HL-60 (cell line): ENCODE results near the gene PHC1.
"Not testable (repeated sequence)": the region's sequence is repeated elsewhere in the genome, so short reads cannot be mapped to it uniquely, and the experiment has no call there.

Experiments
- DNase-seq, 2 experiments: peaks; one replicate each; pipeline ENCODE4 v3.0.0-alpha.2; 2010 to 2020; ENCODE audit warnings: low read depth in 1 of 2, low spot score in 1 of 2
- H3K27ac ChIP-seq: fragments of 250-450 bp; sonication (Bioruptor Pico); replicated peaks from 2 replicates; pipeline ENCODE4 v1.5.1; 2020; ENCODE audit warnings: mild to moderate bottlenecking, moderate library complexity
- H3K27me3 ChIP-seq: fragments of 250-450 bp; sonication (Bioruptor Pico); 2 replicates; pipeline ENCODE4 v1.5.1; 2021; ENCODE audit warnings: mild to moderate bottlenecking, moderate library complexity; ENCODE audit not compliant: insufficient read depth, poor library complexity, severe bottlenecking
- H3K4me3 ChIP-seq: replicated peaks from 2 replicates; pipeline ENCODE4 v1.5.1; 2011; ENCODE audit warnings: mild to moderate bottlenecking, control low read depth, low read length; ENCODE audit not compliant: insufficient read depth
- CTCF ChIP-seq: IDR thresholded peaks from one replicate; pipeline ENCODE4 v1.5.1; 2011; ENCODE audit warnings: low read length, control low read depth, inconsistent platforms; ENCODE audit not compliant: insufficient read depth
- GABPA ChIP-seq: IDR thresholded peaks from 2 replicates; pipeline ENCODE4 v1.6.1; 2012; ENCODE audit warnings: low read depth
- POLR2AphosphoS5 ChIP-seq: IDR thresholded peaks from 2 replicates; pipeline ENCODE4 v1.6.1; 2012; ENCODE audit warnings: low read depth
- SPI1 ChIP-seq: IDR thresholded peaks from 2 replicates; pipeline ENCODE4 v1.6.1; 2012; ENCODE audit warnings: low read depth, mild to moderate bottlenecking, borderline replicate concordance
- TF ChIP-seq, protein P1 (sequence below): IDR thresholded peaks from 2 replicates; pipeline ENCODE4 v1.6.1; 2012; ENCODE audit warnings: low read depth; ENCODE audit not compliant: insufficient replicate concordance

The PHC1 gene

DNA sequence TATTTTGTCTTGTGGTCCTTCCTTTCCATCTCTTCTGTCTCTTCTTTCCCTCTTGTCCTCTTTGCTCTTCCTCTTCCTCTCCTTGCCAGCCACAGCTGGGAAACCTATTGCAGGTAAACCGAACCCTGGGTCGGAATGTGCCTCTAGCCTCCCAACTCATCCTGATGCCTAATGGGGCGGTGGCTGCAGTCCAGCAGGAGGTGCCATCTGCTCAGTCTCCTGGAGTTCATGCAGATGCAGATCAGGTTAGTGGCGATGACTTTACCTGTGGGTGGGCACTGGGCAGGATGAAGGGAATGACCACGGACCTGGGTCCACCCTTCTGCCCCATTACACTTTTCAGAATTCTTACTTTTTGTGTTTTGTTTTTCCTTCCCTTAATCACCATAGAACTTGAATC lies 8.2 kb downstream of the PHC1 start:
- Histone ChIP-seq H3K27ac (no peak overlapping the region), H3K4me3 (no peak overlapping the region), H3K27me3 (peaks cover 4% of the 10 kb centered on the region)
- no peak for DNase-seq
- TF ChIP-seq, protein P1, sequence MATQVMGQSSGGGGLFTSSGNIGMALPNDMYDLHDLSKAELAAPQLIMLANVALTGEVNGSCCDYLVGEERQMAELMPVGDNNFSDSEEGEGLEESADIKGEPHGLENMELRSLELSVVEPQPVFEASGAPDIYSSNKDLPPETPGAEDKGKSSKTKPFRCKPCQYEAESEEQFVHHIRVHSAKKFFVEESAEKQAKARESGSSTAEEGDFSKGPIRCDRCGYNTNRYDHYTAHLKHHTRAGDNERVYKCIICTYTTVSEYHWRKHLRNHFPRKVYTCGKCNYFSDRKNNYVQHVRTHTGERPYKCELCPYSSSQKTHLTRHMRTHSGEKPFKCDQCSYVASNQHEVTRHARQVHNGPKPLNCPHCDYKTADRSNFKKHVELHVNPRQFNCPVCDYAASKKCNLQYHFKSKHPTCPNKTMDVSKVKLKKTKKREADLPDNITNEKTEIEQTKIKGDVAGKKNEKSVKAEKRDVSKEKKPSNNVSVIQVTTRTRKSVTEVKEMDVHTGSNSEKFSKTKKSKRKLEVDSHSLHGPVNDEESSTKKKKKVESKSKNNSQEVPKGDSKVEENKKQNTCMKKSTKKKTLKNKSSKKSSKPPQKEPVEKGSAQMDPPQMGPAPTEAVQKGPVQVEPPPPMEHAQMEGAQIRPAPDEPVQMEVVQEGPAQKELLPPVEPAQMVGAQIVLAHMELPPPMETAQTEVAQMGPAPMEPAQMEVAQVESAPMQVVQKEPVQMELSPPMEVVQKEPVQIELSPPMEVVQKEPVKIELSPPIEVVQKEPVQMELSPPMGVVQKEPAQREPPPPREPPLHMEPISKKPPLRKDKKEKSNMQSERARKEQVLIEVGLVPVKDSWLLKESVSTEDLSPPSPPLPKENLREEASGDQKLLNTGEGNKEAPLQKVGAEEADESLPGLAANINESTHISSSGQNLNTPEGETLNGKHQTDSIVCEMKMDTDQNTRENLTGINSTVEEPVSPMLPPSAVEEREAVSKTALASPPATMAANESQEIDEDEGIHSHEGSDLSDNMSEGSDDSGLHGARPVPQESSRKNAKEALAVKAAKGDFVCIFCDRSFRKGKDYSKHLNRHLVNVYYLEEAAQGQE, result no peak
- no peak for TF ChIP-seq CTCF

DNA sequence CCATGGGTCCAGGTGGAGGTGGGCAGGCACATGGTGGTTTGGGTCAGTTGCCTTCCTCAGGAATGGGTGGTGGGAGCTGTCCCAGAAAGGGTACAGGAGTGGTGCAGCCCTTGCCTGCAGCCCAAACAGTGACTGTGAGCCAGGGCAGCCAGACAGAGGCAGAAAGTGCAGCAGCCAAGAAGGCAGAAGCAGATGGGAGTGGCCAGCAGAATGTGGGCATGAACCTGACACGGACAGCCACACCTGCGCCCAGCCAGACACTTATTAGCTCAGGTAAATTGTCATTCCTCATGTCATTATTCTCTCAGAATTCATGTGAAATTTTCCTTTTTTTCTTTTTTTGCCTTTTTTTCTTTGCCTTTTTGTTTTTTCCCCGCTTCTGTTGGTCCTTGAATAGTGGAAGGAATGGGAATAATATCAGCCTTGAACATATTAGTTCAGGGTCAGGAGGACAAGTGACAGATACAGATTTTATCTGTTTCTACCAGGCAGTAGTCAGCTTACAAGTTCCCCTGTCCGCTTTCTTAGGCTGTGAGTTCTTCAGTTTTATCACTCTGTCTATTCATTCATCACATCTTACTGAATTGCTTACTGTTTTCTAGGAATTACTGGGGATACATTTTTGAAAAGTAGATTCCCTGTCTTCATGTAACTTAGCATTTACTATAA lies 16.5 kb downstream of the PHC1 start:
- not testable (repeated sequence) for DNase-seq, H3K27ac ChIP-seq, H3K27me3 ChIP-seq, H3K4me3 ChIP-seq

- H3K27me3 ChIP-seq, H3K27ac ChIP-seq: not testable (repeated sequence)
Observed at GRCh38 chr12:8932464-8932863, 18.2 kb downstream of the PHC1 start.

GRCh38 chr12:8934080-8934479 lies 19.8 kb downstream of the PHC1 start:
- H3K27ac ChIP-seq, H3K4me3 ChIP-seq, DNase-seq, H3K27me3 ChIP-seq: not testable (repeated sequence)

More at GRCh38 chr12:8932464-8932863, 18.2 kb downstream of the PHC1 start:
- H3K4me3 ChIP-seq, DNase-seq: not testable (repeated sequence)

DNA sequence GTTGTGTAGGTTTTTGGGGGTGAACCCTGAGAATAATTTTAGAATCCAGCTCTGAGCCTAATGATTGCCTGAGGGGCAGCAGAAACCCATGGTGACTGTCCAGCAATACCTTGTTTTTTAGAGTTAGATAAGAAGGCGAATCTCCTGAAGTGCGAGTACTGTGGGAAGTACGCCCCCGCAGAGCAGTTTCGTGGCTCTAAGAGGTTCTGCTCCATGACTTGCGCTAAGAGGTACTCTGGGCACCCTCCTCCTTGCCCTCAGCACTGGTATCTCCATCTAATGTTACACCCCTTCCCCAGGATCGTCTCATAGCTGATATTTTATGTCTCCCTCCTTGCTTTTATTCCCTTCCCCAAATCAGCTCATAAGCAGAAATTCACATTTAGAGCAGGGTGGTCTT lies 22.4 kb downstream of the PHC1 start:
- no peak overlapping the region for H3K4me3 ChIP-seq
- no peaks in the 10 kb centered on the region for H3K27me3 ChIP-seq
- H3K27ac ChIP-seq, result no peak overlapping the region
- TF ChIP-seq GABPA, result no peak
- TF ChIP-seq, protein P1, result no peak
- TF ChIP-seq SPI1, result no peak
- no peak for TF ChIP-seq CTCF
- TF ChIP-seq POLR2AphosphoS5, result no peak
- DNase-seq, result no peak
